ENCODE measurements around the gene DNM1. TPM values are rescaled to one million over a fixed set of nuclear protein-coding genes. Genes with fewer than 3 reads are reported as not detected.
A peak's percentile ranks its signal among the peaks of the same experiment; 100 is the strongest.

The DNM1 gene
- polyA plus RNA-seq, 3 donors = 0.05 to 4.9 (median 0.56) TPM

DNA sequence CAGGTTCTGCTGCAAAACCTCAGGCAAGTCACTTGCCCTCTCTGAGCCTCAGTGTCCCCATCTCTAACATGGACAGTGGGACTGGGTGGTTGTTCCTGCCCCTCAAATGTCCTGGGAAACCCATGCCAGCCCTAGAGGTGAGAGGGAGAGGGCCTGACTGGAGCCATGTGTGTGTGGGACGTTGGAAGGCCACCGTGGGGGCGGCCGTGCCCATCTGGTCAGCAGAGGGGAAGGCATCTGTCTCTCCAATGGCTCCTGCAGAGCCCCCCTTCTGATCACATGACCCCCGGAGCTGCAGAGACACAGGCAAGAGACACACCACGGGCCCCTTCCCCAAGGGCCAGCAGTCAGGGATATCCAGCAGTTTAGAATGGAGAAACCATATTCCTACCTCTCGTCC, 1.7 kb downstream of the DNM1 start:
- Mint-ChIP-seq H3K4me1 (peaks cover 26% of the 10 kb centered on the region), H3K9me3 (peaks cover 0 to 8% (median 0%) of the 10 kb centered on the region in 7 donors), H3K36me3 (peaks cover 0 to 2% of the 10 kb centered on the region in 2 donors), H3K4me3 (peak overlapping the region in 1 of 2 donors; percentile 88), H3K27me3 (ENCODE audit: low read depth in 3 of 3) (peaks cover 17 to 30% (median 26%) of the 10 kb centered on the region in 3 donors), H3K27ac (no peak overlapping the region)
- H3K4me1 ChIP-seq (ENCODE audit: control insufficient read depth in 1 of 2, insufficient read depth in 2 of 2, low read length in 2 of 2) = peaks cover 18 to 32% of the 10 kb centered on the region in 2 donors
- no peak overlapping the region for H3K27ac ChIP-seq (ENCODE audit: low read depth in 1 of 2, low read length in 2 of 2)
- H3K79me2 ChIP-seq (ENCODE audit: insufficient read depth, low read length) = no peaks in the 10 kb centered on the region
- H2AFZ ChIP-seq (ENCODE audit: insufficient read depth, low read depth, low read length, poor library complexity, severe bottlenecking) = no peak overlapping the region
- H3K9ac ChIP-seq (ENCODE audit: insufficient read depth, low read length, poor library complexity, severe bottlenecking) = no peak overlapping the region
- intact Hi-C loops (cut with micrococcal nuclease) = no loop called here
- 90% methylated on average over 5 of the region's 7 CpGs for WGBS (ENCODE audit: insufficient coverage)
- DNase-seq = no peak
- no peaks in the 10 kb centered on the region for H3K36me3 ChIP-seq (replicated peaks in 1 of 2; ENCODE audit: control insufficient read depth in 1 of 2, insufficient read depth in 2 of 2, low read length in 2 of 2)
- peaks cover 0 to 18% of the 10 kb centered on the region in 2 donors for H3K27me3 ChIP-seq (ENCODE audit: control insufficient read depth in 2 of 2, insufficient read depth in 2 of 2, low read length in 2 of 2)
- H3K9me3 ChIP-seq (replicated peaks in 1 of 2; ENCODE audit: control insufficient read depth in 1 of 2, insufficient read depth in 1 of 2, low read length in 2 of 2) = no peaks in the 10 kb centered on the region
- TF ChIP-seq CTCF (IDR thresholded peaks at IDR 0.05) = no peak
- no peaks in the 10 kb centered on the region for H4K20me1 ChIP-seq (ENCODE audit: insufficient read depth, low read length)
- no peak overlapping the region for H3K4me3 ChIP-seq (replicated peaks in 1 of 3; ENCODE audit: low read depth in 2 of 3, low read length in 3 of 3)
- H3K4me2 ChIP-seq (replicated peaks; ENCODE audit: extremely low read depth, low read length, poor library complexity, severe bottlenecking) = no peak overlapping the region

DNA sequence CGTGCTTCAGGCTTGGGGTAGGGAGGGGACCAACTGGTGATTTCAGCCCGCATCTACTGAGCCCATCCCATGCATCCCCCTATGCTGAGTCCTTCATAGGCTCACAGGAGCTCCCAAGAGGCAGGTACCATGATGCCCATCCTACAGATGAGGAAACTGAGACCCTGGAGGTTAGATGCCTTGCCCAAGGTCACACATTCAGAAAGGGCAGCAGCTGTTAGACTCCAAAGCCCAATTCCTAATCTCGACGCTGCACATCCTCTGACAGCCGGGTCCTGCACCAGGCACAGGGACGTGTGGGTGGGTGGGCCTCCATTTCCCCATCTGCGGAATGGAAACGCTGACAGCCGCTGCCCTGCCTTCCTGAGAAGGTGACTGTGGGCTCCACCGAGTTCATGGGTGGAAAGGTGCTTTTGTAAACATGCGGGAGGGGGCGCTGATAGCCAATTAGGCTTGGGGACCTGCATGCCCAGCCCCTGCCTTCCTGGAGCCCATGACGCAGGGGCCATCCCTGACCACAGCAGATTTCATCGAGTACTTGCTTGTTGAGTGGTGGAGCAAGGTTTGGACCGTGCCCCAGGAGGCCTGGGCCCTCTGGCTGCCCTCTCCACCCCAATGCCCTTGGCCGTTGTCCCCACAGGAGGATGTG, 2.2 kb downstream of the DNM1 start:
- Histone ChIP-seq H3K27me3 (ENCODE audit: control insufficient read depth in 2 of 2, insufficient read depth in 2 of 2, low read length in 2 of 2) (peaks cover 0 to 18% of the 10 kb centered on the region in 2 donors), H3K4me1 (ENCODE audit: control insufficient read depth in 1 of 2, insufficient read depth in 2 of 2, low read length in 2 of 2) (peaks cover 18 to 32% of the 10 kb centered on the region in 2 donors), H3K36me3 (replicated peaks in 1 of 2; ENCODE audit: control insufficient read depth in 1 of 2, insufficient read depth in 2 of 2, low read length in 2 of 2) (no peaks in the 10 kb centered on the region), H2AFZ (ENCODE audit: insufficient read depth, low read depth, low read length, poor library complexity, severe bottlenecking) (no peak overlapping the region), H3K4me3 (replicated peaks in 1 of 3; ENCODE audit: low read depth in 2 of 3, low read length in 3 of 3) (no peak overlapping the region), H3K79me2 (ENCODE audit: insufficient read depth, low read length) (no peaks in the 10 kb centered on the region), H3K27ac (ENCODE audit: low read depth in 1 of 2, low read length in 2 of 2) (no peak overlapping the region), H4K20me1 (ENCODE audit: insufficient read depth, low read length) (no peaks in the 10 kb centered on the region), H3K9ac (ENCODE audit: insufficient read depth, low read length, poor library complexity, severe bottlenecking) (no peak overlapping the region), H3K4me2 (replicated peaks; ENCODE audit: extremely low read depth, low read length, poor library complexity, severe bottlenecking) (no peak overlapping the region), H3K9me3 (replicated peaks in 1 of 2; ENCODE audit: control insufficient read depth in 1 of 2, insufficient read depth in 1 of 2, low read length in 2 of 2) (no peaks in the 10 kb centered on the region)
- Mint-ChIP-seq H3K4me3 (peak overlapping the region in 1 of 2 donors; percentile 88), H3K9me3 (peaks cover 0 to 8% (median 0%) of the 10 kb centered on the region in 7 donors), H3K27ac (no peak overlapping the region), H3K27me3 (ENCODE audit: low read depth in 3 of 3) (peaks cover 17 to 30% (median 26%) of the 10 kb centered on the region in 3 donors), H3K4me1 (peaks cover 26% of the 10 kb centered on the region), H3K36me3 (peaks cover 0 to 2% of the 10 kb centered on the region in 2 donors)
- 88% methylated on average over 11 of the region's 16 CpGs for WGBS (ENCODE audit: insufficient coverage)
- intact Hi-C loops (cut with micrococcal nuclease) = no loop called here
- TF ChIP-seq CTCF (IDR thresholded peaks at IDR 0.05) = no peak
- no peak for DNase-seq
